Hepatocyte (in vitro differentiated cells): ENCODE data around the gene TCERG1. TPM values are rescaled to one million over a fixed set of nuclear protein-coding genes. Genes with fewer than 3 reads are reported as not detected.

Source experiments
- DNase-seq: peaks from one replicate; pipeline ENCODE4 v3.0.0-alpha.2; 2016; ENCODE audit warnings: low spot score
- H2AFZ ChIP-seq: fragments of 200-600 bp; sonication (generic); 2 replicates; pipeline ENCODE4 v1.6.0; 2016; ENCODE audit warnings: antibody characterized with exemption, mild to moderate bottlenecking
- H3K27ac ChIP-seq: fragments of 200-600 bp; sonication (generic); 2 replicates; pipeline ENCODE4 v1.5.1; 2016; ENCODE audit warnings: mild to moderate bottlenecking
- H3K27me3 ChIP-seq: fragments of 200-600 bp; sonication (generic); 2 replicates; pipeline ENCODE4 v1.6.1; 2016
- H3K36me3 ChIP-seq: fragments of 200-600 bp; sonication (generic); replicated peaks from 2 replicates; pipeline ENCODE4 v1.5.1; 2016; ENCODE audit warnings: low read depth; ENCODE audit not compliant: insufficient read depth
- H3K4me1 ChIP-seq: fragments of 200-600 bp; sonication (generic); 2 replicates; pipeline ENCODE4 v1.5.1; 2016; ENCODE audit warnings: mild to moderate bottlenecking, moderate library complexity; ENCODE audit not compliant: insufficient read depth
- H3K4me2 ChIP-seq: fragments of 200-600 bp; sonication (generic); 2 replicates; pipeline ENCODE4 v1.6.0; 2016
- H3K4me3 ChIP-seq: fragments of 200-600 bp; sonication (generic); 2 replicates; pipeline ENCODE4 v1.5.1; 2016; ENCODE audit warnings: mild to moderate bottlenecking
- H3K79me2 ChIP-seq: fragments of 200-600 bp; sonication (generic); 2 replicates; pipeline ENCODE4 v1.6.0; 2017; ENCODE audit warnings: mild to moderate bottlenecking
- H3K9me2 ChIP-seq: fragments of 200-600 bp; sonication (generic); replicated peaks from 2 replicates; pipeline ENCODE4 v1.6.0; 2017; ENCODE audit warnings: mild to moderate bottlenecking; ENCODE audit not compliant: insufficient read depth
- H3K9me3 ChIP-seq: fragments of 200-600 bp; sonication (generic); 2 replicates; pipeline ENCODE4 v1.5.1; 2016; ENCODE audit warnings: low read depth, mild to moderate bottlenecking
- H4K20me1 ChIP-seq: fragments of 200-600 bp; sonication (generic); 2 replicates; pipeline ENCODE4 v1.6.0; 2016; ENCODE audit warnings: mild to moderate bottlenecking; ENCODE audit not compliant: insufficient read depth, poor library complexity, severe bottlenecking
- CTCF ChIP-seq: fragments of 200-600 bp; sonication (generic); IDR thresholded peaks from 2 replicates; pipeline ENCODE4 v1.5.1; 2016; ENCODE audit warnings: antibody characterized with exemption, mild to moderate bottlenecking; ENCODE audit not compliant: poor library complexity
- EZH2 ChIP-seq: fragments of 200-600 bp; sonication (generic); IDR thresholded peaks from 2 replicates; pipeline ENCODE4 v1.6.1; 2016; ENCODE audit warnings: antibody characterized with exemption, mild to moderate bottlenecking, borderline replicate concordance
- EZH2phosphoT487 ChIP-seq: fragments of 200-600 bp; sonication (generic); IDR thresholded peaks from one replicate; pipeline ENCODE4 v1.6.1; 2018; ENCODE audit warnings: antibody characterized with exemption, mild to moderate bottlenecking, low read depth, moderate library complexity; ENCODE audit not compliant: unreplicated experiment, severe bottlenecking
- whole genome bisulfite sequencing: methylation state at CpG from one replicate; pipeline ENCODE4 v1.1.6; 2016; ENCODE audit warnings: low lambda C conversion rate; ENCODE audit errors: missing lambda C conversion rate; 5-methylcytosine and 5-hydroxymethylcytosine counted together
- polyA plus RNA-seq: library from polyadenylated mRNA; unstranded; fragments of >200 nt; fragmentation: Nextera tagmentation; extraction: Ambion mirVana; gene quantifications from 2 replicates; pipeline ENCODE4 v1.2.1, GENCODE V29; 2016
- total RNA-seq: library from RNA; depleted of rRNA; stranded (reverse); fragments of >200 nt; gene quantifications from 2 replicates; pipeline ENCODE4 v1.2.3, GENCODE V29; 2014

TCERG1 gene
- total and polyA plus RNA-seq, 2 experiments from 2014 or later: 49.3 to 68.1 TPM

- H3K9me3 ChIP-seq: no peaks in the 10 kb centered on the region
- no peak overlapping the region for H3K4me3 ChIP-seq
- no peak for DNase-seq
- TF ChIP-seq EZH2phosphoT487 (no peak), EZH2 (no peak), CTCF (no peak)
- H3K9me2 ChIP-seq: no peaks in the 10 kb centered on the region
- H3K79me2 ChIP-seq: no peaks in the 10 kb centered on the region
- no peaks in the 10 kb centered on the region for H3K27me3 ChIP-seq
- no peaks in the 10 kb centered on the region for H3K4me1 ChIP-seq
- no peak overlapping the region for H3K4me2 ChIP-seq
- H2AFZ ChIP-seq: no peak overlapping the region
- H4K20me1 ChIP-seq: no peaks in the 10 kb centered on the region
- H3K27ac ChIP-seq: no peak overlapping the region
- no peaks in the 10 kb centered on the region for H3K36me3 ChIP-seq
Measured at GRCh38 chr5:146484714-146485391, 37.7 kb downstream of the TCERG1 start.

GRCh38 chr5:146490089-146490843 is 43.1 kb downstream of the TCERG1 start:
- H3K4me3 ChIP-seq: no peak overlapping the region
- TF ChIP-seq EZH2phosphoT487 (no peak), CTCF (no peak), EZH2 (no peak)
- H3K9me3 ChIP-seq: no peaks in the 10 kb centered on the region
- H3K9me2 ChIP-seq: no peaks in the 10 kb centered on the region
- H3K27me3 ChIP-seq: no peaks in the 10 kb centered on the region
- H2AFZ ChIP-seq: no peak overlapping the region
- 97% methylated on average over 3 of the region's 3 CpGs for WGBS
- no peaks in the 10 kb centered on the region for H3K4me1 ChIP-seq
- no peaks in the 10 kb centered on the region for H3K79me2 ChIP-seq
- H3K27ac ChIP-seq: no peak overlapping the region
- H4K20me1 ChIP-seq: no peaks in the 10 kb centered on the region
- H3K36me3 ChIP-seq: no peaks in the 10 kb centered on the region
- DNase-seq: no peak
- no peak overlapping the region for H3K4me2 ChIP-seq

GRCh38 chr5:146494656-146495055 is 47.5 kb downstream of the TCERG1 start:
- no peak for DNase-seq
- H3K4me2 ChIP-seq: no peak overlapping the region
- H3K27me3 ChIP-seq: no peaks in the 10 kb centered on the region
- H3K36me3 ChIP-seq: no peaks in the 10 kb centered on the region
- H3K27ac ChIP-seq: no peak overlapping the region
- no peak overlapping the region for H3K4me3 ChIP-seq
- H4K20me1 ChIP-seq: no peaks in the 10 kb centered on the region
- H3K9me3 ChIP-seq: no peaks in the 10 kb centered on the region
- H3K4me1 ChIP-seq: no peaks in the 10 kb centered on the region
- 88% methylated on average over 2 of the region's 2 CpGs for WGBS
- H2AFZ ChIP-seq: no peak overlapping the region
- TF ChIP-seq EZH2phosphoT487 (no peak), EZH2 (no peak), CTCF (no peak)
- H3K79me2 ChIP-seq: no peaks in the 10 kb centered on the region
- H3K9me2 ChIP-seq: no peaks in the 10 kb centered on the region
